ENCODE data around the gene DLG5. TPM values are rescaled to one million over a fixed set of nuclear protein-coding genes. Genes with fewer than 3 reads are reported as not detected.
A peak's percentile ranks its signal among the peaks of the same experiment; 100 is the strongest.

DLG5 gene
- total and polyA plus RNA-seq, 9 of the 15 experiments (the other 6 are each of a cell fraction or from before 2014, with no cell fraction given), result 1.4 to 26.8 (median 11.2) TPM

- no TSS peak for BruUV-seq (replicated peaks)
- Histone ChIP-seq H3K9me1 (ENCODE audit: control insufficient read depth, insufficient read depth, low read length) (no peaks in the 10 kb centered on the region), H3K4me2 (ENCODE audit: insufficient read depth, low read length) (no peak overlapping the region), H3K27ac (ENCODE audit: extremely low read depth, low read depth, low read length) (no peak overlapping the region), H3K79me2 (ENCODE audit: control insufficient read depth, insufficient read depth, low read length) (no peaks in the 10 kb centered on the region), H2AFZ (ENCODE audit: low read depth, low read length) (no peak overlapping the region), H4K20me1 (replicated peaks; ENCODE audit: control insufficient read depth, insufficient read depth, low read length) (no peaks in the 10 kb centered on the region), H3K9me3 (replicated peaks; ENCODE audit: control insufficient read depth, insufficient read depth, low read depth, low read length) (peaks cover 6% of the 10 kb centered on the region), H3K27me3 (ENCODE audit: control insufficient read depth in 2 of 2, insufficient read depth in 2 of 2, low read length in 2 of 2) (no peaks in the 10 kb centered on the region), H3K4me3 (no peak overlapping the region), H3K4me1 (replicated peaks in 1 of 2; ENCODE audit: control insufficient read depth in 2 of 2, insufficient read depth in 2 of 2, low read length in 2 of 2) (peaks cover 7% of the 10 kb centered on the region in 2 experiments; a peak in 4 of 5 replicates), H3K36me3 (ENCODE audit: control insufficient read depth, insufficient read depth, low read length) (no peaks in the 10 kb centered on the region), H3K9ac (ENCODE audit: insufficient read depth in 1 of 2, low read depth in 2 of 2, low read length in 2 of 2) (no peak overlapping the region)
- ChIA-PET CTCF (ENCODE audit: low intra/inter-chr PET ratio) (no interaction called here), POLR2A (interaction anchor here (0.9 to 1.5 kb wide), 2 partner anchors 10 to 24 kb away, joined by 4 read pairs; no protein-coding TSS in a partner anchor)
- intact Hi-C loops (cut with micrococcal nuclease), result no loop called here
- no peak for ATAC-seq
- no peak for DNase-seq (ENCODE audit: extremely low read depth in 1 of 4, low spot score in 3 of 4)
- WGBS (ENCODE audit: insufficient coverage, low coverage, missing lambda C conversion rate), result 23% methylated on average over 1 of the region's 1 CpG
- TF ChIP-seq PATZ1 (CRISPR knock-in tag; IDR thresholded peaks at IDR 0.05; ENCODE audit: borderline replicate concordance), result no peak
- no peak for TF ChIP-seq OTX1 (CRISPR knock-in tag; IDR thresholded peaks at IDR 0.05)
- TF ChIP-seq KLF10 (CRISPR knock-in tag; IDR thresholded peaks at IDR 0.05), result no peak
- no peak for FAIRE-seq
- in situ Hi-C loops (cut with MboI), result no loop called here
Measured at GRCh38 chr10:77964811-77965210, 38.3 kb upstream of the DLG5 start.

GRCh38 chr10:77963901-77964300 lies 37.3 kb upstream of the DLG5 start:
- Histone ChIP-seq H3K4me3 (no peak overlapping the region), H3K9me1 (ENCODE audit: control insufficient read depth, insufficient read depth, low read length) (no peaks in the 10 kb centered on the region), H3K27ac (ENCODE audit: extremely low read depth, low read depth, low read length) (no peak overlapping the region), H2AFZ (ENCODE audit: low read depth, low read length) (no peak overlapping the region), H3K9ac (ENCODE audit: insufficient read depth in 1 of 2, low read depth in 2 of 2, low read length in 2 of 2) (no peak overlapping the region), H3K9me3 (replicated peaks; ENCODE audit: control insufficient read depth, insufficient read depth, low read depth, low read length) (peaks cover 6% of the 10 kb centered on the region), H3K4me2 (ENCODE audit: insufficient read depth, low read length) (no peak overlapping the region), H3K79me2 (ENCODE audit: control insufficient read depth, insufficient read depth, low read length) (no peaks in the 10 kb centered on the region), H4K20me1 (replicated peaks; ENCODE audit: control insufficient read depth, insufficient read depth, low read length) (no peaks in the 10 kb centered on the region), H3K4me1 (replicated peaks in 1 of 2; ENCODE audit: control insufficient read depth in 2 of 2, insufficient read depth in 2 of 2, low read length in 2 of 2) (peaks cover 2% of the 10 kb centered on the region in 2 experiments; a peak in 3 of 5 replicates), H3K36me3 (ENCODE audit: control insufficient read depth, insufficient read depth, low read length) (no peaks in the 10 kb centered on the region), H3K27me3 (ENCODE audit: control insufficient read depth in 2 of 2, insufficient read depth in 2 of 2, low read length in 2 of 2) (no peaks in the 10 kb centered on the region)
- ChIA-PET CTCF (ENCODE audit: low intra/inter-chr PET ratio) (no interaction called here), POLR2A (interaction anchor here (0.9 to 1.5 kb wide), 2 partner anchors 11 to 25 kb away, joined by 4 read pairs; no protein-coding TSS in a partner anchor)
- peak; percentile 19 for FAIRE-seq
- DNase-seq (ENCODE audit: extremely low read depth in 1 of 4, low spot score in 3 of 4), result no peak
- BruUV-seq (replicated peaks), result no TSS peak
- 85% methylated on average over 7 of the region's 7 CpGs for WGBS (ENCODE audit: insufficient coverage, low coverage, missing lambda C conversion rate)
- in situ Hi-C loops (cut with MboI), result no loop called here
- no peak for ATAC-seq
- intact Hi-C loops (cut with micrococcal nuclease), result no loop called here
